Bronchus fibroblast of lung (primary cell): Measurements from ENCODE around the gene RTRAF. TPM values are rescaled to one million over a fixed set of nuclear protein-coding genes. Genes with fewer than 3 reads are reported as not detected.

Experiments used
- total RNA-seq: library from RNA; depleted of rRNA; stranded (reverse); fragments of >200 nt; gene quantifications from 2 replicates; pipeline ENCODE4 v1.2.3, GENCODE V29; 2015

The RTRAF gene
- total RNA-seq: 109 and 125 TPM in 2 replicates

GRCh38 chr14:51989293-51990234 lies at the start of gene RTRAF:
Gene RTRAF (plus strand): TSS chr14:51989546. CDS start chr14:51989640, 94 bp downstream.

Other genes starting within 250 kb of the RTRAF start
- gene GNG2, start 128.9 kb upstream of the RTRAF start, total RNA-seq: 23.0 and 23.6 TPM in 2 replicates
- gene NID2, start 79.5 kb downstream of the RTRAF start, total RNA-seq: 85.0 and 94.7 TPM in 2 replicates